Gastrocnemius medialis (tissue), 4 donors: ENCODE data around the gene CLDN12. TPM values are rescaled to one million over a fixed set of nuclear protein-coding genes. Genes with fewer than 3 reads are reported as not detected.
A peak's percentile ranks its signal among the peaks of the same experiment; 100 is the strongest.

ENCODE experiments used
- ATAC-seq, 2 donors: fragments of 150-250 bp; one replicate each; pipeline ENCODE4 v1.9.1; 2016
- DNase-seq, 2 donors: peaks; one replicate each; pipeline ENCODE4 v3.0.0-alpha.2; 2019
- H3K27ac ChIP-seq, 4 donors: fragments of 200-600 bp; sonication (generic); 1 replicate in 1 of 4; 2 replicates in 3 of 4; pipeline ENCODE4 v1.5.1; 2016 to 2018; ENCODE audit warnings: mild to moderate bottlenecking in 2 of 4, moderate library complexity in 1 of 4
- H3K27me3 ChIP-seq, 3 donors: fragments of 200-600 bp; sonication (generic) in 2 of 3; 1 replicate in 1 of 3; 2 replicates in 2 of 3; pipeline versions ENCODE4 v1.5.1 to v1.6.0; 2016 to 2019; ENCODE audit warnings: mild to moderate bottlenecking in 1 of 3, moderate library complexity in 1 of 3
- H3K36me3 ChIP-seq, 2 donors: fragments of 200-600 bp; sonication (generic) in 1 of 2; one replicate each; pipeline ENCODE4 v1.5.1; 2017 to 2018
- H3K4me1 ChIP-seq, 2 donors: fragments of 200-600 bp; sonication (generic) in 1 of 2; one replicate each; pipeline ENCODE4 v1.5.1; 2016 to 2017; ENCODE audit warnings: mild to moderate bottlenecking in 2 of 2
- H3K4me3 ChIP-seq, 4 donors: fragments of 200-600 bp; sonication (generic) in 3 of 4; 1 replicate in 1 of 4; 2 replicates in 3 of 4; pipeline ENCODE4 v1.5.1; 2016 to 2019; ENCODE audit warnings: mild to moderate bottlenecking in 2 of 4
- H3K9me3 ChIP-seq, 3 donors: fragments of 200-600 bp; sonication (generic) in 2 of 3; 1 replicate in 1 of 3; 2 replicates in 2 of 3; pipeline ENCODE4 v1.5.1; 2016 to 2019
- POLR2A ChIP-seq, 2 donors: fragments of 450-650 bp; IDR thresholded peaks; one replicate each; pipeline ENCODE4 v1.6.1; 2017; ENCODE audit warnings: antibody characterized with exemption in 2 of 2, mild to moderate bottlenecking in 2 of 2, moderate library complexity in 2 of 2
- in situ Hi-C, 4 donors: fragments of 200-750 bp; cut with MboI; loops; one replicate each; pipeline versions ENCODE4 v1.15.0 to v1.8.0; 2017; ENCODE audit warnings: low sequenced_read_pairs in 4 of 4
- intact Hi-C: fragments of 100-400 bp; cut with DNase I; formaldehyde crosslinking; loops from one replicate; pipeline ENCODE4 v1.15.1; 2023; ENCODE audit warnings: low total_unique reads
- total RNA-seq, 4 donors: library from RNA; depleted of rRNA; stranded (reverse); fragments of >200 nt; gene quantifications; one replicate each; pipeline versions ENCODE4 v1.1.0 to v1.2.3, GENCODE V29; 2016
- TF ChIP-seq, protein P1 (sequence below), 5 experiments: fragments of 450-650 bp in 3 of 5; fragments of 200-600 bp in 2 of 5; sonication (generic) in 2 of 5; IDR thresholded peaks in 4 of 5; conservative IDR thresholded peaks in 1 of 5; 1 replicate in 4 of 5; 2 replicates in 1 of 5; pipeline ENCODE4 v1.5.1; 2016 to 2019; ENCODE audit warnings: antibody characterized with exemption in 5 of 5, mild to moderate bottlenecking in 3 of 5, moderate library complexity in 3 of 5

Gene CLDN12
- total RNA-seq, 4 donors from 2014 or later: 9.5 to 39.9 (median 32.6) TPM

DNA sequence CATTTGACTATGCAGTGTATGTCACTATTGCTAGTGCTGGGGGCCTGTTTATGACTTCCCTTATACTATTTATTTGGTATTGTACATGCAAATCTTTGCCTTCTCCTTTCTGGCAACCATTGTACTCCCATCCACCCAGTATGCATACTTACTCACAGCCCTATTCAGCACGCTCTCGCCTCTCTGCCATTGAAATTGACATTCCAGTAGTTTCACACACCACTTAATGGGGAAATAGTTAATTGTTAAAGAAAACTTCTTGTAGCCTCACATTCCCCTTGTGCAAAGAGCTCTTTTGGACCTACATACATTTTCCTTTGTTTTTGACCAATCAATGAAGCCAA, 9.9 kb downstream of the CLDN12 start:
- peaks cover 14 to 46% of the 10 kb centered on the region in 2 donors for H3K4me1 ChIP-seq
- DNase-seq (no peak), ATAC-seq (peak in 1 of 2 donors; percentile 18)
- H3K4me3 ChIP-seq: no peak overlapping the region
- in situ Hi-C loops: no loop called here
- H3K9me3 ChIP-seq: no peaks in the 10 kb centered on the region
- H3K27ac ChIP-seq: peak overlapping the region in 1 of 4 donors; percentile 97
- no peaks in the 10 kb centered on the region for H3K27me3 ChIP-seq
- intact Hi-C loops: no loop called here
- H3K36me3 ChIP-seq: peaks cover 0 to 31% of the 10 kb centered on the region in 2 donors
- no peak for TF ChIP-seq POLR2A (IDR thresholded peaks at IDR 0.05)
- TF ChIP-seq, protein P1, sequence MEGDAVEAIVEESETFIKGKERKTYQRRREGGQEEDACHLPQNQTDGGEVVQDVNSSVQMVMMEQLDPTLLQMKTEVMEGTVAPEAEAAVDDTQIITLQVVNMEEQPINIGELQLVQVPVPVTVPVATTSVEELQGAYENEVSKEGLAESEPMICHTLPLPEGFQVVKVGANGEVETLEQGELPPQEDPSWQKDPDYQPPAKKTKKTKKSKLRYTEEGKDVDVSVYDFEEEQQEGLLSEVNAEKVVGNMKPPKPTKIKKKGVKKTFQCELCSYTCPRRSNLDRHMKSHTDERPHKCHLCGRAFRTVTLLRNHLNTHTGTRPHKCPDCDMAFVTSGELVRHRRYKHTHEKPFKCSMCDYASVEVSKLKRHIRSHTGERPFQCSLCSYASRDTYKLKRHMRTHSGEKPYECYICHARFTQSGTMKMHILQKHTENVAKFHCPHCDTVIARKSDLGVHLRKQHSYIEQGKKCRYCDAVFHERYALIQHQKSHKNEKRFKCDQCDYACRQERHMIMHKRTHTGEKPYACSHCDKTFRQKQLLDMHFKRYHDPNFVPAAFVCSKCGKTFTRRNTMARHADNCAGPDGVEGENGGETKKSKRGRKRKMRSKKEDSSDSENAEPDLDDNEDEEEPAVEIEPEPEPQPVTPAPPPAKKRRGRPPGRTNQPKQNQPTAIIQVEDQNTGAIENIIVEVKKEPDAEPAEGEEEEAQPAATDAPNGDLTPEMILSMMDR (IDR thresholded peaks at IDR 0.05 in 4 of 5, conservative IDR thresholded peaks at IDR 0.05 in 1 of 5): no peak

- in situ Hi-C loops (loop anchor here in 1 of 4 donors (10.0 kb wide), 1 partner anchor 257 kb away; no protein-coding TSS in a partner anchor), intact Hi-C loops (no loop called here)
- DNase-seq (no peak), ATAC-seq (no peak)
- no peaks in the 10 kb centered on the region for H3K27me3 ChIP-seq
- H3K36me3 ChIP-seq: no peaks in the 10 kb centered on the region
- TF ChIP-seq, protein P1 (IDR thresholded peaks at IDR 0.05 in 4 of 5, conservative IDR thresholded peaks at IDR 0.05 in 1 of 5): no peak
- TF ChIP-seq POLR2A (IDR thresholded peaks at IDR 0.05): no peak
- no peak overlapping the region for H3K27ac ChIP-seq
- no peaks in the 10 kb centered on the region for H3K9me3 ChIP-seq
- H3K4me3 ChIP-seq: no peak overlapping the region
- no peaks in the 10 kb centered on the region for H3K4me1 ChIP-seq
Observed at GRCh38 chr7:90421651-90422050, 18.4 kb downstream of the CLDN12 start.

- intact Hi-C loops: loop anchor here (5.0 kb wide), 2 partner anchors 112 to 1998 kb away; no protein-coding TSS in a partner anchor
- no peaks in the 10 kb centered on the region for H3K36me3 ChIP-seq
- no peak overlapping the region for H3K27ac ChIP-seq
- TF ChIP-seq, protein P1 (IDR thresholded peaks at IDR 0.05 in 4 of 5, conservative IDR thresholded peaks at IDR 0.05 in 1 of 5): no peak
- no peak for TF ChIP-seq POLR2A (IDR thresholded peaks at IDR 0.05)
- H3K4me1 ChIP-seq: no peaks in the 10 kb centered on the region
- H3K27me3 ChIP-seq: no peaks in the 10 kb centered on the region
- DNase-seq (no peak), ATAC-seq (no peak)
- in situ Hi-C loops: loop anchor here in 2 of 4 donors (10.0 to 25.0 kb wide), 2 partner anchors 260 to 262 kb away; partner anchors contain the start of gene STEAP1 (in 1 of the 2)
- H3K4me3 ChIP-seq: no peak overlapping the region
- H3K9me3 ChIP-seq: no peaks in the 10 kb centered on the region
Observed at GRCh38 chr7:90424720-90425119, 21.5 kb downstream of the CLDN12 start.

DNA sequence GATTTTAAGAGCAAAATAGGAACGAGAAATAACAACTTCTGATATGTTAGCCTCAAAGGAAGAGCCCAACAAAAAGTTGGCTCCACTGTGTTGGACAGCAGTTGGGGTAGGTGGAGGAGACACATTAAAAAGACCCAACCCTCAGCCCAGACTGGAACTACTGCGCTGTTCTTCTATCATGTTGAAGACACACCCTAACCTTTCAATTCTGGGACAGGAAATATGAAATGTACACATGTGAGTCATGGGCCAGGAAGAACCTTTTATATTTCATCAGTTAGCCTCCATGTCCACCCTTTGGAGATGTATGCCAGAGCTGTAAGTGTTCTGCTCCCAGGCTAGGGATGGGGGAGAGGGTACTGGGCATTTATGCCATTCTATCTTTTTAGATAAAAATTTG, 22.1 kb downstream of the CLDN12 start:
- no peaks in the 10 kb centered on the region for H3K36me3 ChIP-seq
- DNase-seq (no peak), ATAC-seq (no peak)
- no peaks in the 10 kb centered on the region for H3K4me1 ChIP-seq
- in situ Hi-C loops (loop anchor here in 2 of 4 donors (10.0 to 25.0 kb wide), 2 partner anchors 261 to 263 kb away; partner anchors contain the start of gene STEAP1 (in 1 of the 2)), intact Hi-C loops (loop anchor here (5.0 kb wide), 2 partner anchors 113 to 1997 kb away; no protein-coding TSS in a partner anchor)
- no peaks in the 10 kb centered on the region for H3K27me3 ChIP-seq
- H3K4me3 ChIP-seq: no peak overlapping the region
- H3K9me3 ChIP-seq: no peaks in the 10 kb centered on the region
- TF ChIP-seq, protein P1 (IDR thresholded peaks at IDR 0.05 in 4 of 5, conservative IDR thresholded peaks at IDR 0.05 in 1 of 5): no peak
- TF ChIP-seq POLR2A (IDR thresholded peaks at IDR 0.05): no peak
- H3K27ac ChIP-seq: no peak overlapping the region
